ENCODE measurements around the gene CKMT2.

Gene CKMT2

DNA sequence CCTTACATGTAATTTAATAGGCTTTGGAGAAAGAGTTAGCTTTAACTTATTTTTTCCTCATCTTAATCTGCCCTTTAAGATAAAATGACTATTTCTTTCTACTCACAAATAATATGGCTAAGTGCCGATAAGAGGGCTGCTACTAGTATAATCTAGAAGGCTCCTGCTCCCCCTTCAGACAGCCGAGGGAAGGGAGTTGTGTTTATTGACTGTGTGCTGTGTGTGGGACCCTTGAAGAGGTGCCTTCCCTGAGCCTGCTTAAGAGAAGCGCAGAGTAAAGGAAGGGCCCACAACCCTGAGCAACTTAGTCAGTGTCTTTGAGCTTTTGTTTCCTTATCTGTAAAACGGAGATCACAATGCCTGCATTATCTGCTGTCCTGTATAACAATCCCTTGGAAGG, 28.1 kb upstream of the CKMT2 start:
- no peak for TF ChIP-seq CTCF (IDR thresholded peaks at IDR 0.05; ENCODE audit: borderline replicate concordance, insufficient read depth, low read depth, low read length)
- no peak overlapping the region for H3K4me3 ChIP-seq (ENCODE audit: low read depth, low read length)

DNA sequence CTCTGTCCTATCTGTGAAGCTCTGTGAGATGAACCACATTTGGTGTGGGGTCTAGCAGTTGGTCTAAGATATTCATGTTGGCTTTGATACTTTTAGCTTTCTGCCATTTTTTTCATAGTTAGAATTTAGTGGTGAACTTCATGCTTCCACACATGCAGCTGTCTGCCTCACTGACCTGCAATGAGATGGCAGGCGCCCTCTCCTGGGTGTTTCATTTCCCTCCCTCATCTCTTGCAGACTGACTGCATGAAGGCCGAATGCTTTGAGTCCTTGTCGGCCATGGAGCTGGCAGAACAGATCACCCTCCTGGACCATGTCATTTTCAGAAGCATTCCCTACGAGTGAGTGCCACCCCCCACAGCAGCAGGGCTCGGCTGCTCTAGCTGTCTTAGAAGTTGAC, 26.1 kb upstream of the CKMT2 start:
- TF ChIP-seq CTCF (IDR thresholded peaks at IDR 0.05; ENCODE audit: borderline replicate concordance, insufficient read depth, low read depth, low read length), result peak; percentile 39; the same call in 1 of the 2 replicates

GRCh38 chr5:81208904-81209303, 24.2 kb upstream of the CKMT2 start:
- no peak for TF ChIP-seq CTCF (IDR thresholded peaks at IDR 0.05; ENCODE audit: borderline replicate concordance, insufficient read depth, low read depth, low read length)

More for the DNA sequence above, 26.1 kb upstream of the CKMT2 start:
- H3K4me3 ChIP-seq (ENCODE audit: low read depth, low read length), result no peak overlapping the region

DNA sequence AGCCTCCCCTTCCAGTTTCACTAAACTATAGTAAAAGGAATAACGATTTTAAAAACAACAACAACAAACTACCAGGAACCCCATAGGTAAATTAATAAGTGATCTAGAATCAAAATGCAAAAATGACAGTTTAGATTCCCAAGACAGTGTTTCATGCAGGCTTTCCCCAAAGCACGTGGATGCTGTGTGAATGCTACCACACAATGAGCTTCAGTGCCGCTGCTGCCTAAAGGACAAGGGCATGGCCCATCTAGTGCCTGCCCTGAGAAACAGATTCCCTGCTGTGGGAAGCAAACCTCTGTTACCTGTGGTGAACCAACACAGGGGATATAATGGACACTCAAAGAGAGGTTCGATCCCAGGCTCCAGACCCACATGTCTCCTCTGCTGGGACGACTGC, 23.7 kb upstream of the CKMT2 start:
- no peak for TF ChIP-seq CTCF (IDR thresholded peaks at IDR 0.05; ENCODE audit: borderline replicate concordance, insufficient read depth, low read depth, low read length)

More at GRCh38 chr5:81208904-81209303, 24.2 kb upstream of the CKMT2 start:
- H3K4me3 ChIP-seq (ENCODE audit: low read depth, low read length), result no peak overlapping the region

GRCh38 chr5:81209869-81210493, 23.1 kb upstream of the CKMT2 start:
- no peak for TF ChIP-seq CTCF (IDR thresholded peaks at IDR 0.05; ENCODE audit: borderline replicate concordance, insufficient read depth, low read depth, low read length)
- H3K4me3 ChIP-seq (ENCODE audit: low read depth, low read length), result no peak overlapping the region

More for the DNA sequence above, 23.7 kb upstream of the CKMT2 start:
- H3K4me3 ChIP-seq (ENCODE audit: low read depth, low read length), result no peak overlapping the region

DNA sequence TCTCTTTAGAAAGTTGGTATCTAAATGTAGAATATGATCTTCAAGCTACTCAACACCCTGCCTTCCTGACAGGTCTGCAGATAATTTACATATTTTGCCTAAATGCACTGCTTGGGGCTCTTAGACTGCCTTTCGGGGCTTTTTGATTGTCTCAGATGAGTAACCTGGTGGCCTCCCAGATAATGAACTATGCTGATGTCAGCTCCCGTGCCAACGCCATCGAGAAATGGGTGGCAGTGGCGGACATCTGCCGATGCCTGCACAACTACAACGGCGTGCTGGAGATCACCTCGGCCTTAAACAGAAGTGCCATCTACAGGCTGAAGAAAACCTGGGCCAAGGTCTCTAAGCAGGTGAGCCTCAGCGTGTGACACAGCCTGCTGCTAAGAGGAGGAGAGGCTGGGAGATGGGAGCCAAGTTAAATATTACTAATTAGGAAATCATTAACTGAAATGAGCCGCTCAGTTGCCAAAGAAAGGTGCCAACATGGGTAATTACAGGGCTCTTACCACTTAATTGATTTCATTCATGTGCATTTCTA, 20.8 kb upstream of the CKMT2 start:
- TF ChIP-seq CTCF (IDR thresholded peaks at IDR 0.05; ENCODE audit: borderline replicate concordance, insufficient read depth, low read depth, low read length), result 0 out of 2 replicates have a peak, but pooled peaks have one; percentile 5
- no peak overlapping the region for H3K4me3 ChIP-seq (ENCODE audit: low read depth, low read length)

- no peak overlapping the region for H3K4me3 ChIP-seq (ENCODE audit: low read depth, low read length)
- TF ChIP-seq CTCF (IDR thresholded peaks at IDR 0.05; ENCODE audit: borderline replicate concordance, insufficient read depth, low read depth, low read length), result no peak
Measured at GRCh38 chr5:81213070-81213469, 20.1 kb upstream of the CKMT2 start.

Data from GM12875 (cell line).